Endometrial microvascular endothelial cells (primary cell): ENCODE data around the gene NEK6. TPM values are rescaled to one million over a fixed set of nuclear protein-coding genes. Genes with fewer than 3 reads are reported as not detected.

Experiments used
- in situ Hi-C: cut with HindIII; loops from 2 replicates; pipeline ENCODE4 v1.10.0; 2017; ENCODE audit warnings: low sequenced_read_pairs, low pct_unique_long_range_greater_than_20kb; ENCODE audit errors: inconsistent ontology term
- total RNA-seq: library from RNA; depleted of rRNA; stranded (reverse); fragments of >200 nt; gene quantifications from one replicate; pipeline ENCODE4 v1.2.3, GENCODE V29; 2015; ENCODE audit errors: inconsistent ontology term

The NEK6 gene
- total RNA-seq, 1 donor from 2014 or later = 40.0 TPM

GRCh38 chr9:124290053-124290591 lies 32.4 kb downstream of the NEK6 start:
- in situ Hi-C loops = no loop called here

- in situ Hi-C loops = no loop called here
These were observed 33.2 kb downstream of the NEK6 start for GRCh38 chr9:124290743-124291554.

GRCh38 chr9:124291801-124292396 lies 34.1 kb downstream of the NEK6 start:
- in situ Hi-C loops = no loop called here

GRCh38 chr9:124292696-124293593 lies 35.2 kb downstream of the NEK6 start:
- in situ Hi-C loops = no loop called here

- in situ Hi-C loops = no loop called here
These were observed 36.2 kb downstream of the NEK6 start for GRCh38 chr9:124293718-124294506.

- in situ Hi-C loops = no loop called here
These were observed 37.5 kb downstream of the NEK6 start for GRCh38 chr9:124295159-124295794.

GRCh38 chr9:124296094-124296493 lies 38.3 kb downstream of the NEK6 start:
- in situ Hi-C loops = no loop called here

GRCh38 chr9:124296796-124297550 lies 39.2 kb downstream of the NEK6 start:
- in situ Hi-C loops = no loop called here

GRCh38 chr9:124297551-124297901 lies 39.8 kb downstream of the NEK6 start:
- in situ Hi-C loops = no loop called here

GRCh38 chr9:124297915-124298645 lies 40.3 kb downstream of the NEK6 start:
- in situ Hi-C loops = no loop called here

- in situ Hi-C loops = no loop called here
These were observed 41.0 kb downstream of the NEK6 start for GRCh38 chr9:124298646-124299235.

- in situ Hi-C loops = loop anchor here (25.0 kb wide), 2 partner anchors 87 to 187 kb away; no protein-coding TSS in a partner anchor
These were observed 41.9 kb downstream of the NEK6 start for GRCh38 chr9:124299515-124300090.

GRCh38 chr9:124300312-124300711 lies 42.6 kb downstream of the NEK6 start:
- in situ Hi-C loops = loop anchor here (25.0 kb wide), 2 partner anchors 88 to 188 kb away; no protein-coding TSS in a partner anchor

GRCh38 chr9:124302921-124303320 lies 45.2 kb downstream of the NEK6 start:
- in situ Hi-C loops = loop anchor here (25.0 kb wide), 2 partner anchors 91 to 191 kb away; no protein-coding TSS in a partner anchor

- in situ Hi-C loops = loop anchor here (25.0 kb wide), 2 partner anchors 91 to 191 kb away; no protein-coding TSS in a partner anchor
These were observed 46.0 kb downstream of the NEK6 start for GRCh38 chr9:124303762-124304161.

- in situ Hi-C loops = loop anchor here (25.0 kb wide), 2 partner anchors 92 to 192 kb away; no protein-coding TSS in a partner anchor
These were observed 46.5 kb downstream of the NEK6 start for GRCh38 chr9:124304285-124304684.
